Stimulated activated naive CD8-positive, alpha-beta T cell treated with anti-CD3 and anti-CD28 coated beads, Interleukin-15, amount 100 ng/mL, for 72 hours (primary cell): ENCODE results near the gene KANSL1.
A peak's percentile ranks its signal among the peaks of the same experiment; 100 is the strongest.
"Not testable (repeated sequence)": the region's sequence is repeated elsewhere in the genome, so short reads cannot be mapped to it uniquely, and the experiment has no call there.

Experiments
- ATAC-seq: fragments of 150-1000 bp; cut with Tn5 transposase; 2 replicates; pipeline ENCODE4 v1.10.0; 2021; ENCODE audit warnings: mild to moderate bottlenecking, moderate library complexity
- DNase-seq, 2 donors: peaks; one replicate each; pipeline ENCODE4 v3.0.0; 2021 to 2022
- H3K27ac Mint-ChIP-seq, 2 donors: one replicate each; pipeline ENCODE4 v1.8.0; 2022; ENCODE audit warnings: mild to moderate bottlenecking in 2 of 2, mixed read lengths in 2 of 2, moderate library complexity in 2 of 2
- H3K27me3 Mint-ChIP-seq: one replicate; pipeline ENCODE4 v1.8.0; 2022; ENCODE audit warnings: mixed read lengths
- H3K4me1 Mint-ChIP-seq: one replicate; pipeline ENCODE4 v1.8.0; 2022; ENCODE audit warnings: mild to moderate bottlenecking, mixed read lengths
- H3K4me3 Mint-ChIP-seq, 2 donors: one replicate each; pipeline ENCODE4 v1.8.0; 2022; ENCODE audit warnings: mild to moderate bottlenecking in 2 of 2, mixed read lengths in 2 of 2, moderate library complexity in 1 of 2
- H3K9me3 Mint-ChIP-seq, 2 donors: one replicate each; pipeline ENCODE4 v1.8.0; 2022; ENCODE audit warnings: mixed read lengths in 2 of 2

The KANSL1 gene

GRCh38 chr17:46101785-46102617 is 91.2 kb downstream of the KANSL1 start:
- Mint-ChIP-seq H3K4me3 (peak overlapping the region in 1 of 2 donors; percentile 16), H3K4me1 (peaks cover 65% of the 10 kb centered on the region)
- not testable (repeated sequence) for DNase-seq, H3K27me3 Mint-ChIP-seq, H3K9me3 Mint-ChIP-seq, H3K27ac Mint-ChIP-seq, ATAC-seq

DNA sequence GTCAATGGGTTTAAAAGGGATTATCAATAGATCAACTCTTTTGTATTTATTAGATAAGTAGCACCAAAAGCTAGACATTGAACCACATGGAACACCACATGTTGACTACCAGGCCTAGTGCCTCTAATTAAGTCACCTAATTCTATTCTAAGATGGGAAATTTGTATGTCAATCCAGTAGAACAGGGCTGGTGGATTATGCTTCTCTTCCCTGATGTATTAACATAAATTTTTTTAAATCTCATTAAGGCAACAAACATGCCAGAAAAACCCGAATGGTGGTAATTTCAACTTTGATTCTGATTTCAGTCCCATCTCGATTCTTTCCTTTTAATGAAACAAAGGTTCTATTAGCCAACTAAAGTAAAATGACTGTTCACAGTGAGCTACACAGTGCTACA is 92.6 kb downstream of the KANSL1 start:
- H3K9me3 Mint-ChIP-seq = no peaks in the 10 kb centered on the region
- DNase-seq = no peak
- H3K4me1 Mint-ChIP-seq = peaks cover 58% of the 10 kb centered on the region
- no peak for ATAC-seq
- H3K27ac Mint-ChIP-seq = peak overlapping the region in 1 of 2 donors; percentile 49
- no peaks in the 10 kb centered on the region for H3K27me3 Mint-ChIP-seq
- peak overlapping the region; percentile 7 for H3K4me3 Mint-ChIP-seq

- Mint-ChIP-seq H3K9me3 (no peaks in the 10 kb centered on the region), H3K27me3 (no peaks in the 10 kb centered on the region), H3K27ac (no peak overlapping the region), H3K4me3 (no peak overlapping the region), H3K4me1 (peaks cover 62% of the 10 kb centered on the region)
- ATAC-seq (no peak), DNase-seq (no peak)
Observed at GRCh38 chr17:46099865-46100264, 93.4 kb downstream of the KANSL1 start.

- no peak overlapping the region for H3K27ac Mint-ChIP-seq
- ATAC-seq = no peak
Observed at GRCh38 chr17:46097497-46097896, 95.7 kb downstream of the KANSL1 start.

DNA sequence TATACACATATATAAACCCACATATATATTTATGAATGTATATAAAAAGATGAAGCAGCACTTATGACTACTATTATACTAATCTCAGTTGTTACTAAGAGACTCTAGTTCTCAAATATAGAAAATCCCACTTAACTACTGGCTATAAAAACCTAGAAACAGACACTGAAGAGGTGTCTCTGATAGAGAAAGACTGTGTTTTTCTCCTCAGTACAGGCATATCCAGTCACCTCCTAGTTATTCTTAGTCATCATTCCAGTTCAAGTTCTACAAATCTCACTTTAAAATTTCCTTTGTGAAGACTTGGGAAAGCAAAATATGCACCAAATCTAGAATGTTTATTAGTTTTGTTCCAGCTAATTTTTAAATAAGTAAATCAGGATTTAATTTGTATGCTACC is 100.2 kb downstream of the KANSL1 start:
- ATAC-seq = no peak
- Mint-ChIP-seq H3K4me1 (peaks cover 59% of the 10 kb centered on the region), H3K27me3 (no peaks in the 10 kb centered on the region), H3K9me3 (no peaks in the 10 kb centered on the region), H3K27ac (peak overlapping the region in 1 of 2 donors; percentile 48), H3K4me3 (no peak overlapping the region)
- DNase-seq = no peak

More at GRCh38 chr17:46097497-46097896, 95.7 kb downstream of the KANSL1 start:
- Mint-ChIP-seq H3K4me3 (no peak overlapping the region), H3K4me1 (peaks cover 51% of the 10 kb centered on the region), H3K9me3 (no peaks in the 10 kb centered on the region), H3K27me3 (no peaks in the 10 kb centered on the region)
- DNase-seq = no peak

- no peaks in the 10 kb centered on the region for H3K9me3 Mint-ChIP-seq
- H3K4me1 Mint-ChIP-seq = peaks cover 67% of the 10 kb centered on the region
- no peak overlapping the region for H3K27ac Mint-ChIP-seq
Observed at GRCh38 chr17:46090871-46091270, 102.4 kb downstream of the KANSL1 start.

GRCh38 chr17:46089389-46089965 is 103.8 kb downstream of the KANSL1 start:
- Mint-ChIP-seq H3K27ac (peak overlapping the region; percentile 29 to 55), H3K4me3 (no peak overlapping the region), H3K27me3 (no peaks in the 10 kb centered on the region), H3K4me1 (peaks cover 69% of the 10 kb centered on the region), H3K9me3 (no peaks in the 10 kb centered on the region)
- no peak for DNase-seq
- no peak for ATAC-seq

More at GRCh38 chr17:46090871-46091270, 102.4 kb downstream of the KANSL1 start:
- H3K27me3 Mint-ChIP-seq = no peaks in the 10 kb centered on the region
- no peak for DNase-seq
- H3K4me3 Mint-ChIP-seq = no peak overlapping the region
- no peak for ATAC-seq

GRCh38 chr17:46088595-46088994 is 104.6 kb downstream of the KANSL1 start:
- Mint-ChIP-seq H3K9me3 (no peaks in the 10 kb centered on the region), H3K27me3 (no peaks in the 10 kb centered on the region), H3K4me1 (peaks cover 71% of the 10 kb centered on the region), H3K27ac (peak overlapping the region in 1 of 2 donors; percentile 19), H3K4me3 (no peak overlapping the region)
- DNase-seq (no peak), ATAC-seq (no peak)

DNA sequence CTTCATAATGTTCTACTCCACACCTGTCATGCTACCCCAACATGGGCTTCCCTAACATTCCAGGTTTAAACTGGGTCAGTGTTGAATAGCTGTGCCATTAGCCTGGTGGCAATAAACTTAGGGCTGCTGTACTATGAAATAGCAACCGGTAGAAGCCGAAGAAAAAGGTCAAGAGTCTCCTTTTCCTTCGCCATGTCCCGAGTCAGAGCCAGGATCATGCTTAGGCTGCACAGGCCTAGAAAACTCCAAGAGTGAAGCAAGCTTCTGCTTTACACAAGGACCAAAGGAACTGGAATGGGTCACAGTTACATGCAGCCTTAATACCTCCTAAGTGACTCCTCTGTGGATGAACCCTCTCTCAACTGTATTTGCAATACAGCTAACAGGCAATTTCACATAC is 105.4 kb downstream of the KANSL1 start:
- H3K9me3 Mint-ChIP-seq, H3K27me3 Mint-ChIP-seq, H3K27ac Mint-ChIP-seq, H3K4me3 Mint-ChIP-seq, ATAC-seq, DNase-seq: not testable (repeated sequence)
- peaks cover 78% of the 10 kb centered on the region for H3K4me1 Mint-ChIP-seq

DNA sequence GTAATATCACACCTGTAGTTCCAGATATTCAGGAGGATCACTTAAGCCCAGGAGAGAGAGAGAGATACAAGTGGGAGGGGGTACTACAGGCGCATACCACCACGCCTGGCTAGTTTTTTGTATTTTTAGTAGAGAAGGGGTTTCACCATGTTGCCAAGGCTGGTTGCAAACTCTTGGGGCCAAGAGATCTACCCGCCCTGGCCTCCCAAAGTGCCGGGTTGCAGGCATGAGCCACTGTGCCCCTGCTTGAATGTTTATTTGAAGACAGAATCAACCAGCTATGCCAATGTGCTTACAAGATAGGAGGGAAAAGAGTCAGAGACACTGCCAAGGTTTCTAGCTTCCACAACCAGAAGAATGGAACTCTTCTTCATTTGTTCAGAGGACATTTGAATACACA is 106.4 kb downstream of the KANSL1 start:
- peaks cover 84% of the 10 kb centered on the region for H3K4me1 Mint-ChIP-seq
- H3K27ac Mint-ChIP-seq = peak overlapping the region in 1 of 2 donors; percentile 92
- ATAC-seq = no peak
- DNase-seq = no peak
- no peaks in the 10 kb centered on the region for H3K27me3 Mint-ChIP-seq
- H3K9me3 Mint-ChIP-seq = no peaks in the 10 kb centered on the region
- H3K4me3 Mint-ChIP-seq = no peak overlapping the region

GRCh38 chr17:46085522-46085921 is 107.7 kb downstream of the KANSL1 start:
- ATAC-seq = no peak
- H3K9me3 Mint-ChIP-seq = no peaks in the 10 kb centered on the region
- no peak for DNase-seq
- no peak overlapping the region for H3K4me3 Mint-ChIP-seq
- no peak overlapping the region for H3K27ac Mint-ChIP-seq
- no peaks in the 10 kb centered on the region for H3K27me3 Mint-ChIP-seq
- peaks cover 82% of the 10 kb centered on the region for H3K4me1 Mint-ChIP-seq

DNA sequence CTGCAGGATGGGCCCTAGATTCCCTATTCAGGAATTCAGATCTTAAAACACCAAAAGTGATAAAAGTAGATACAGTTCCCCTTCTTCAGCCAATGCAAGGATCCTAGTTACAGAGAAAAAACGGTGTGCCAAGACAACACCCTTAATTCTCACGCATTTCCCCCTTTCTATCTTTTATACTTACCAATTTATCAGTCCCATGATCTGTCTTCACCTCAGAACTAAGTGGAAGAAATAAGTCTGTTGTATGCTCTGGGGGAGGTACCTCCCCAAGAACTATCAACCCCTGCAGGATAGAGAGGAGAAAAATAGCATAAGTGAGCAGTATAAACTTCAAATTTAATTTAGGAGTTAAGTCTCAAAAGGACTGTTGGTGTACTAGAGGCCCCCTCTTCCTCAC is 111.0 kb downstream of the KANSL1 start:
- peaks cover 65% of the 10 kb centered on the region for H3K4me1 Mint-ChIP-seq
- no peaks in the 10 kb centered on the region for H3K9me3 Mint-ChIP-seq
- no peaks in the 10 kb centered on the region for H3K27me3 Mint-ChIP-seq
- H3K27ac Mint-ChIP-seq = peak overlapping the region in 1 of 2 donors; percentile 59
- ATAC-seq = no peak
- no peak overlapping the region for H3K4me3 Mint-ChIP-seq
- DNase-seq = no peak

DNA sequence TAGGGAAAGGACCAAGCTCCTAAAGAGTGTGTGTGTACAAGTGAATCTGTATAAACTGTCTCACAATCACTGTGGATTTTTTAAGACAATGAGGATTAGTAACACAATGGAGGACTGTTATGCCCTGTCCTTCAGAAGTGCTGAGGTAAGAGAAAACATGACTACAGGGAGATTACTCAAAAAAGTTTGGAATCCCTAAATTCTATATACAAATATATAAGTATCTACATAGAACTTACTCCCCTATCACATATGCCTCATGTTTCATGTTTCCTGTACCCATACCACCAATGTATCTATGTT is 112.3 kb downstream of the KANSL1 start:
- Mint-ChIP-seq H3K4me1 (peaks cover 53% of the 10 kb centered on the region), H3K27ac (no peak overlapping the region), H3K27me3 (no peaks in the 10 kb centered on the region), H3K9me3 (no peaks in the 10 kb centered on the region), H3K4me3 (no peak overlapping the region)
- DNase-seq (no peak), ATAC-seq (no peak)

- DNase-seq = no peak
- no peak overlapping the region for H3K4me3 Mint-ChIP-seq
- no peaks in the 10 kb centered on the region for H3K9me3 Mint-ChIP-seq
- no peak for ATAC-seq
- H3K27ac Mint-ChIP-seq = no peak overlapping the region
- H3K4me1 Mint-ChIP-seq = peaks cover 50% of the 10 kb centered on the region
- no peaks in the 10 kb centered on the region for H3K27me3 Mint-ChIP-seq
Observed at GRCh38 chr17:46080118-46081017, 112.9 kb downstream of the KANSL1 start.

DNA sequence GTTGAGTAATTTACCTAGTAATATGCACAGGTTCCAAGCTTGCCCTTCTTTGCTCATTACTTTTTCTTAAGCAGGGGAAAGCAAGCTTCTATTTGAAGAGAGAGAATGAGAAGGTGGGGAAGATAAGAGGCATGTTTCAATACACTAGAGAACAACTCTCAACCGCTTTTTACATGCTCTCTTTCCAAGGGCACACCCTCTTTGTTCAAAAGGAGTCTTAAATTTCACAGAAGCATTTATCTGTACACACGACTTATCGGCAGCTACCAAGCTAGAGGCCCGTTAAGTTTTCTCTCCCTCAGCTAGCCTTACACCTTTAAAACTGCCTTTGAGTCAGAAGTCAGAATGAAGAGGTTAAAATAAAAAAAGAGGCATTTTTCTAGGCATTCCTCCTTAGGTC is 114.6 kb downstream of the KANSL1 start:
- H3K4me3 Mint-ChIP-seq = no peak overlapping the region
- H3K9me3 Mint-ChIP-seq = no peaks in the 10 kb centered on the region
- H3K27ac Mint-ChIP-seq = peak overlapping the region in 1 of 2 donors; percentile 76
- ATAC-seq = no peak
- no peaks in the 10 kb centered on the region for H3K27me3 Mint-ChIP-seq
- no peak for DNase-seq
- peaks cover 40% of the 10 kb centered on the region for H3K4me1 Mint-ChIP-seq

- DNase-seq (no peak), ATAC-seq (no peak)
- H3K4me3 Mint-ChIP-seq = no peak overlapping the region
- no peak overlapping the region for H3K27ac Mint-ChIP-seq
- no peaks in the 10 kb centered on the region for H3K9me3 Mint-ChIP-seq
- peaks cover 32% of the 10 kb centered on the region for H3K4me1 Mint-ChIP-seq
- no peaks in the 10 kb centered on the region for H3K27me3 Mint-ChIP-seq
Observed at GRCh38 chr17:46074540-46074939, 118.7 kb downstream of the KANSL1 start.
